ENCODE results near the gene MMRN2. TPM values are rescaled to one million over a fixed set of nuclear protein-coding genes. Genes with fewer than 3 reads are reported as not detected.

MMRN2 gene
- total and polyA plus RNA-seq, 8 donors = 20.6 to 41.8 (median 30.2) TPM

DNA sequence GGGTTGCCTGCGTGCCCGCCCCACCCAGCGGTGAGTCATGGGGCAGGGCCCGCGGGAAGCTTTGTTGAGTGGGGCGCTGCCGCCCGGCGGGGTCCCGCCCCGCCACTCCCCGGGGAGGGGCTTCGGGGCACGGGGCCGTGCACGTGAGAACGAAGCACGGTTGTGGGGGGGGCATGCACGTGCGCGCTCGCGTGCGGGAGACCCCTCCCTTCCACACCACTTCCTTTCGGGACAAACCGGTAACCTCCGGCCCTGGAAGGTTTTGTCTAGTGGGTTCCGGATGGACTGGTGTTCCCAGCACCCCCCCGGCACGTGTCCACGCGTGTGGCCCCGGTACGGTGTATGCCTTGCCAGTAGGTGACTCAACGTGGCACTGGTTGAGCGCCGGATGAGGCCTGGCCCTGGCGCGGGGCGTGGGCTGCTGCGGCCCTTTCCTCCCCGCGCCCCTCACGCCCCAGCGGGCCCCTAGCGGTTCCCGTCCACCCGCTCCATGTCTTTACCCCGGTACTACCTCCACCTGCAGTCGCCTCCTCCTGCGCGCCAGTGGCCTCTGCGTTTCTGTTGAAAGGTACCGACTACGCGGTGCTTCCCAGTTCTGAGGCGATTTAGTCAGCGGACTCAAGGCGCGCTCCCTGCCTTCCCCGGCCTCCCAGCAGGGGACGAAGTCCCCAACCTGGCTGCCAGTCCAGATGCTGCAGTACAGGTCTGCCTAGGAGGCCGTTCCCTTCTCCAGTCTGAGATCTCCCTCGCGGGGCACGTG lies 14.0 kb upstream of the MMRN2 start:
- peak; percentile 89 to 95 (median 92) for DNase-seq
- Histone ChIP-seq H3K36me3 (no peaks in the 10 kb centered on the region), H3K27ac (peak overlapping the region; percentile 89 to 92), H3K4me1 (peaks cover 28 to 50% of the 10 kb centered on the region in 2 donors), H3K27me3 (peaks cover 0 to 49% of the 10 kb centered on the region in 2 donors), H3K4me3 (peak overlapping the region; percentile 52 to 56), H3K9me3 (no peaks in the 10 kb centered on the region)
- peak; percentile 87 for ATAC-seq
- intact Hi-C loops (cut with DNase I) = no loop called here
- TF ChIP-seq, protein P1, sequence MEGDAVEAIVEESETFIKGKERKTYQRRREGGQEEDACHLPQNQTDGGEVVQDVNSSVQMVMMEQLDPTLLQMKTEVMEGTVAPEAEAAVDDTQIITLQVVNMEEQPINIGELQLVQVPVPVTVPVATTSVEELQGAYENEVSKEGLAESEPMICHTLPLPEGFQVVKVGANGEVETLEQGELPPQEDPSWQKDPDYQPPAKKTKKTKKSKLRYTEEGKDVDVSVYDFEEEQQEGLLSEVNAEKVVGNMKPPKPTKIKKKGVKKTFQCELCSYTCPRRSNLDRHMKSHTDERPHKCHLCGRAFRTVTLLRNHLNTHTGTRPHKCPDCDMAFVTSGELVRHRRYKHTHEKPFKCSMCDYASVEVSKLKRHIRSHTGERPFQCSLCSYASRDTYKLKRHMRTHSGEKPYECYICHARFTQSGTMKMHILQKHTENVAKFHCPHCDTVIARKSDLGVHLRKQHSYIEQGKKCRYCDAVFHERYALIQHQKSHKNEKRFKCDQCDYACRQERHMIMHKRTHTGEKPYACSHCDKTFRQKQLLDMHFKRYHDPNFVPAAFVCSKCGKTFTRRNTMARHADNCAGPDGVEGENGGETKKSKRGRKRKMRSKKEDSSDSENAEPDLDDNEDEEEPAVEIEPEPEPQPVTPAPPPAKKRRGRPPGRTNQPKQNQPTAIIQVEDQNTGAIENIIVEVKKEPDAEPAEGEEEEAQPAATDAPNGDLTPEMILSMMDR (IDR thresholded peaks at IDR 0.05) = no peak

DNA sequence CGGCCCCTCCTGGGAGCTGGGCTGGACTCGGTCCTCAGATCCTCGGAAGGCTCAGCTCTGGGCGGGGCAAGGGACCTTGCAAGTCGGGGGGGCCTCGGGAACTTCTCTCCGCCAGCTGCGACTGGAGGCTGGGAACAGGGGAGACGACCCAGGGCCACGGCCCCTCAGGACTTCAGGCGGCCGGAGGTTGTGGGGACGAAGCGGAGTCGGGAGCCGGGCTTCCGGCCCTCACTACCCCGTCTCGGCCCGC lies 13.5 kb upstream of the MMRN2 start:
- intact Hi-C loops (cut with DNase I) = no loop called here
- DNase-seq = no peak

DNA sequence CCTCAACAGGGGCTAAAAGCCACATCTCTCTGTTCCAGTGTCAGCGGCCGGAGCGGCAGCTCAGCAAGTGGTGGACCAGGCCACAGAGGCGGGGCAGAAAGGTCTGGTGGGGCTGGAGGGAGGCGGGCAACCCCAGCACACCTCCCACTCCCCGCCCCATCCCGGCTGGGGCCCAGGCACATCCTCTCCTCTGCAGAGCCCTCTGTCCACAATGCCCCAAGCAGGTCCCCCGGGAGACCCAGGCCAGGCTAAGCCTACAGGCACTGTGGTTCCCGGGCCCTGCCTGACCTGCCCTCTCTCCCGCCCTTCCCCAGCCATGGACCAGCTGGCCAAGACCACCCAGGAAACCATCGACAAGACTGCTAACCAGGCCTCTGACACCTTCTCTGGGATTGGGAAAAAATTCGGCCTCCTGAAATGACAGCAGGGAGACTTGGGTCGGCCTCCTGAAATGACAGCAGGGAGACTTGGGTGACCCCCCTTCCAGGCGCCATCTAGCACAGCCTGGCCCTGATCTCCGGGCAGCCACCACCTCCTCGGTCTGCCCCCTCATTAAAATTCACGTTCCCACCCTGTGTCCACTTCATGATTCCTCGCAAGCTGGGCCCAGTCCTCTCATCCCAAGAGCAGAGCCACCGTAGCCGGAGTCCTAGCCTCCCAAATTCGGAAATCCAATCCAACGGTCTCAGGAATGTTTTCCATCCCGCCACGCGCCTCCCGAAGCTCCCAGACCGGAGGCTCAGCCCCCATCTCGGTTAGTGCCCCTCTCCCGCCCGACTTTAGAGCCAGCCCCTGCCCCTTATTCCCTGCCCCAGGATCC lies 13.0 kb upstream of the MMRN2 start:
- peak overlapping the region; percentile 52 to 56 for H3K4me3 ChIP-seq
- intact Hi-C loops (cut with DNase I) = no loop called here
- H3K4me1 ChIP-seq = peaks cover 32 to 58% of the 10 kb centered on the region in 2 donors
- H3K27ac ChIP-seq = peak overlapping the region; percentile 89 to 92
- ATAC-seq = peak; percentile 59
- H3K36me3 ChIP-seq = no peaks in the 10 kb centered on the region
- TF ChIP-seq, protein P1 (IDR thresholded peaks at IDR 0.05) = no peak
- peaks cover 0 to 49% of the 10 kb centered on the region in 2 donors for H3K27me3 ChIP-seq
- peak in 3 of 4 donors; percentile 50 to 89 (median 77) for DNase-seq
- H3K9me3 ChIP-seq = no peaks in the 10 kb centered on the region

More for the DNA sequence above, 13.5 kb upstream of the MMRN2 start:
- peak overlapping the region; percentile 89 to 92 for H3K27ac ChIP-seq
- no peaks in the 10 kb centered on the region for H3K9me3 ChIP-seq
- H3K27me3 ChIP-seq = peaks cover 0 to 49% of the 10 kb centered on the region in 2 donors
- peaks cover 32 to 55% of the 10 kb centered on the region in 2 donors for H3K4me1 ChIP-seq
- peak; percentile 28 for ATAC-seq
- TF ChIP-seq, protein P1 (IDR thresholded peaks at IDR 0.05) = no peak
- H3K36me3 ChIP-seq = no peaks in the 10 kb centered on the region
- H3K4me3 ChIP-seq = peak overlapping the region; percentile 52 to 56

DNA sequence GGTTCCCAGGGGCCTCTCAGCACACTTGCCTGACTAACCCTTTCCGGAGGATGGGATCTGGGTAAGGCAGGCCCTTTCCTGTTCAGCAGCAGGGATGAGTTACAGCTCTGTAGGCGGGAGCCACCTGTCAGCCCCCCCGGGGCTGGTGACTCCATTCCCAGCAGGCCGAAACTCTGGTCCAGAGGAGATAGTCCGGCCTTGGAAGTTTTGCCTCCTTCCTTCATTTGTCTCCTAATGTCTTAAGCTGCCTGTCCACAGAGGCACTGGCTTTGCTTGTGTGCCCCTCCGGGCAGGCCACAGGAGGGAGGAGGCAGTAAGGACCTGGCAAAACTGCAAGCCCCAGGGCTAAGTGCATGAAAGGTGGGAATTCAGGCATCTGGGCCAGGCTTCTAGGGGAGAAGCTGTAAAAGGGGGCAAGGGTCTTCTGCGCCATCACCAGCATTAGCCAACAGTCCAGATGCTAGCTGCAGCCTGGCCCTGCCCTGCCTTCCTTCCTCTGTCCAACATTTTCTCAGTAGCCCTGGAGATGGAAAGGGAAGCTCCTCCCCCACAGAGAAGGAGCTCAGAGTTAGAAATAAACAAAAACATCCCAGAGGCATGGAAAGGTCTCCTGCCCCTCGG lies 12.1 kb upstream of the MMRN2 start:
- Histone ChIP-seq H3K36me3 (no peaks in the 10 kb centered on the region), H3K9me3 (no peaks in the 10 kb centered on the region), H3K27me3 (peaks cover 0 to 49% of the 10 kb centered on the region in 2 donors), H3K27ac (peak overlapping the region; percentile 89 to 92), H3K4me3 (peak overlapping the region; percentile 52 to 56), H3K4me1 (peaks cover 32 to 58% of the 10 kb centered on the region in 2 donors)
- no peak for ATAC-seq
- DNase-seq = peak in 2 of 4 donors; percentile 24 to 60
- intact Hi-C loops (cut with DNase I) = no loop called here
- TF ChIP-seq, protein P1 (IDR thresholded peaks at IDR 0.05) = no peak

DNA sequence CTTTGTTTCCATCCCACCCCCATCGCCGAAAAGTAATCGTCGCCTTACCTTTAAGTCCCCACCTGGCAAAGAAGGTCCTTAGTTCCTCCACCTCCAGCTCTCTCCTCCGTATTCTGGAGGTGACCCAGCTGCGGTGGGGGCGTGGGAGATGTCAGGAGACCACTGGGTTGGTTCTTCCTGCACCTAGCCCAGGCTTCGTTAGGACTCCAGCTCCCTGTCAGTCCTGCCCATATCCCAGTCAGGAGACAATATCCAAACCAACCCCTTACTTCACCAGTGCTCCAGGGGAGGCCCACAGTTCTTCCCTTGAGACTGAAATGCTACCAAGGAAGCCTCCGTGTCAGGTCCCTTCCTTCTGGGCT lies 11.6 kb upstream of the MMRN2 start:
- H3K36me3 ChIP-seq = no peaks in the 10 kb centered on the region
- peaks cover 0 to 49% of the 10 kb centered on the region in 2 donors for H3K27me3 ChIP-seq
- H3K4me1 ChIP-seq = peaks cover 32 to 58% of the 10 kb centered on the region in 2 donors
- H3K9me3 ChIP-seq = no peaks in the 10 kb centered on the region
- ATAC-seq (no peak), DNase-seq (no peak)
- intact Hi-C loops (cut with DNase I) = no loop called here
- TF ChIP-seq, protein P1 (IDR thresholded peaks at IDR 0.05) = no peak
- H3K4me3 ChIP-seq = peak overlapping the region; percentile 52 to 56
- H3K27ac ChIP-seq = peak overlapping the region; percentile 89 to 92
